ENCODE data around the gene SPNS3.

The SPNS3 gene

DNA sequence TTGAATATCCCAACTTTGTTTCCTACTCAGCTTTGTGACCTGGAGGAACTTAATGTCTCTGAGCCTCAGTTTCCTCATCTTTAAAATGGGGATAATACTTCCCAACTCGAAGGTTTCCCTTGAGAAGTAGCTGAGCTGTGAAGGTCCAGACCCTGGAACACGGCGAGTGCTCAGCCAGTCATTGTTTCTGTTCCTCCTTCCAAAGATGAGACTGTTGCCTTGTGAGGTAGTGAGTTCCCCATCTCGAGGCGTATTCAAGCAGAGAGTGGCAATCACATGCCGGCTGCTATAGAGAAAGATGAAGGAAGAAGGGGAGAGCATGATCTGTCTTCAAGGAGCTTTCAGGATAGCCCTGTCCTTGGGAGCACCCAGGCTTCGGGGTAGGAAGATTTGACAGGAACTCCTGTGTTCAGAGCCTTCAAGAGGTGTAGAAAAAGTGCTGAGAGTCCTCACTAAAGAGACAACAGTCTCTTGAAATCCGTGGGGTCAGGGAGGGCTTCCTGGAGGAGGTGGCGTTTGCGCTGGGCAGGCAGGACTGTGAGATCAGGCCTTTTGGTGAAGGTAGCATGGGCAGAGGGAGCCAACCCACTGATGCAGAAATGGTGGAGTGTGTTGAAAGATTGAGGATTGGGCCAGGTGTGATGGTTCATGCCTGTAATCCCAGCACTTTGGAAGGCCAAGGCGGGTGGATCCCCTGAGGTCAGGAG lies 92.1 kb downstream of the SPNS3 start:
- no peak for DNase-seq (ENCODE audit: low read depth in 2 of 2)

DNA sequence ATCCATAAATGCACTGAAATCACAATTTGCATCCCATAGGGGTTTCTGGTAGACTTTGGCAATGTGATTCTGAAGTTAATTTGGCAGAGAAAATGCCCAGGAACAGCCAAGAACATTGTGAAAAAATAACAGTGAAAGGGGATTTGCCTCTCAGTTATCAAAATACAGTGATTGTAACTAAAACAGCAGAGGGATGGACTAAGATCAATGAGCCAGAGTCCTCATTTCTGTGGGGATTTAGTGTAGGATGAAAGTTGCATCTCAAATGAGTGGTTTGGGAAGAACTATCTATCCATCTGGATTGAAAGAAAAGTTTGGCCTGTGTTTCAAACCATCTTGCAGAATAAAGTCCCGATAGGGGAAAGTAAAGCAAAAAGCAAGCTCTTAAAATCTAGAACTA lies 93.4 kb downstream of the SPNS3 start:
- DNase-seq (ENCODE audit: low read depth in 2 of 2) = no peak

DNA sequence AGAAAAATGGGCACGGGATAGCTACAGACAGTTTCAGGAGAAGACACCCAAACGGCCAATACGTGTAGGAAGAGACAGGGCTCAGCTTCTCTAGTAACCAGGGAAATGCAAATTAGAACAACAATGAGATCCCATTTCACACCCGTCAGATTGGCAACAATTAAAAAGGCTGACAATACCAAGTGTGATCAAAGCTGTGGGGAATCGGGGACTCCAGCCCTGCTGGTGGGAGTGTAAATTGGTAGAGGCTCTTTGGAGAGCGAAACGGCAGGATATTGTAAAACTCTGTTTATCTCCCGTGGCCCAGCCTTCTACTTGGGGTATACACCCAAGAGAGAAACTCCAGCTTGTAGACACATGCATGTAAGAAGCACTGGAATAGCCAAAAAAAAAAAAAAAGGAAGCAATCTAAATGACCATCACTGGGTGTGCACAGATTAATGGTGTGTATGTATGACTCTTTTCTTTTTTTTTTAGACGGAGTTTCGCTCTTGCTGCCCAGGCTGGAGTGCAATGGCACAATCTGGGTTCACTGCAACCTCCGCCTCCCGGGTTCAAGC lies 93.9 kb downstream of the SPNS3 start:
- DNase-seq (ENCODE audit: low read depth in 2 of 2) = no peak

DNA sequence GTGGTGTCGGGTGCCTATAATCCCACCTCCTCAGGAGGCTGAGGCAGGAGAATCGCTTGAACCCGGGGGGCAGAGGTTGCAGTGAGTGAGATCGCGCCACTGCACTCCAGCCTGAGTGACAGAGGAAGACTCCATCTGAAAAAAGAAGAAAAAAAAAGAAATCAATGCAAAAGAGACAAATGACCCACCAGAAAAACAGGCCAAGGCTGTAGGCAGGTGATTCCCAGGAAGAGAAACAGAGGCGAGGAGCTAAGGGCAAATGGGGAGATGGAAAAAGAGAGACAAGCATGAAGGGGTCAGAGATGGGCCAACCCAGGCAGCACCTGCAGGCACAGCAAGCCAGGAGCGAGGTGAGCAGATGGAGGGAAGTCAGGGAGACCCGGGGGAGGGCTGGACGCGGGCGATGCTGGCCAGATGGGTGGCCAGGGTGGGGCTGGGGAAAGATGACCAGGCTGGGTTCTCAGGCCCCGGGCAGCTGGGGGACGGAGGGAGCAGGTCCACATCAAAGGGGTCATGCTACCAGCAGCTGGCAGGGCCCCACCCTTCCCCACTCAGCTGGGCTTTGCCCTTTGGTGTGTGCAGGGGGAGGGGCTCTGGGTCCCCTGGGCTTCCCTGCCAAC lies 95.9 kb downstream of the SPNS3 start:
- DNase-seq (ENCODE audit: low read depth in 2 of 2) = no peak

- DNase-seq (ENCODE audit: low read depth in 2 of 2) = no peak
Observed at GRCh38 chr17:4530799-4531730, 97.3 kb downstream of the SPNS3 start.

DNA sequence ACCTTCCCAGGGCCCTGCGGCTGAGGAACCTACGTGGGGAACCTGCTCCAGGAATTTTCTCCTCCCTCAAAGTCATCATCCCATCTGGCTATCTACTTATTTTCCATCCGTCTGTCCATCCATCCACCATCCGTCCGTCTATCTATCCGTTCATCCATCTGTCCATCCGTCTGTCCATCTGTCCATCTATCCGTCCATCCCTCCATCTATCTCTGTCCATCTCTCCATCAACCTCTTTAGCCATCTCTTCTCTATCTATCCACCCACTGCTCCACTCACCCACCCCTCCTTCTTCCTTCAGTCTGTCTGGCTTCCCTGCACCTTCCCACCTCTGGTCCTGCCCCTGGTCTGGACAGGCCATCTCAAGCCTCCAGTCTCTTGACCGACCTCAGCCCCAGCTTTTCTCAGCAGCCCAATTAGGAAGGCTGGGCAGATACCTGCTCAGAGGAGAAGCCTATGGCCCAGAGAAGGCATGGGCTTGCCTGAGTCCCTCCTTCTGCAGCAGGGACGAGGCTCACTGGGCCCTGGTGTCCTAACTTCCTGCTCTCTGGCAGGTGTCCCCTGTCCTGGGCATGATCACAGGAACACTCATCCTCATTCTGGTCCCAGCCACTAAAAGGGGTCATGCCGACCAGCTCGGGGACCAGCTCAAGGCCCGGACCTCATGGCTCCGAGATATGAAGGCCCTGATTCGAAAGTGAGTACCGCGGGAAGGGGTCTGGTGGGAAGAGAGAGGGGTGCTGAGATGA lies 98.4 kb downstream of the SPNS3 start:
- DNase-seq (ENCODE audit: low read depth in 2 of 2) = no peak

DNA sequence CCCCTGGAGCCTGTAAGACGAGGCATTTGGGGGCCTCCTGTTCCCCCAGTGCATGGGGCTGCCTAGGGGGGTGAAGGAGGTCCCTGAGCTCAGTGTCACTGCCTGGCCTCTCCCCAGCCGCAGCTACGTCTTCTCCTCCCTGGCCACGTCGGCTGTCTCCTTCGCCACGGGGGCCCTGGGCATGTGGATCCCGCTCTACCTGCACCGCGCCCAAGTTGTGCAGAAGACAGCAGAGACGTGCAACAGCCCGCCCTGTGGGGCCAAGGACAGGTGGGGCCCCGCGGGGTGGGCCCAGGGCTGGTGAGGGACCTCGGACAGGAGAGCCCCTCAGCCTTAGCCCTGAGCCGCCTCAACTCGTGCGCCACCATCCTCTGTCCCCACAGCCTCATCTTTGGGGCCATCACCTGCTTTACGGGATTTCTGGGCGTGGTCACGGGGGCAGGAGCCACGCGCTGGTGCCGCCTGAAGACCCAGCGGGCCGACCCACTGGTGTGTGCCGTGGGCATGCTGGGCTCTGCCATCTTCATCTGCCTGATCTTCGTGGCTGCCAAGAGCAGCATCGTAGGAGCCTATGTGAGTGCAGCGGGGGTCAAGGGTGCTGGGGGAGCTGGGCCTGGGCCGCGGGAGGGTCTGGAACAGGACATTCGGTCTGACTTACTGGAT lies 99.3 kb downstream of the SPNS3 start:
- no peak for DNase-seq (ENCODE audit: low read depth in 2 of 2)

DNA sequence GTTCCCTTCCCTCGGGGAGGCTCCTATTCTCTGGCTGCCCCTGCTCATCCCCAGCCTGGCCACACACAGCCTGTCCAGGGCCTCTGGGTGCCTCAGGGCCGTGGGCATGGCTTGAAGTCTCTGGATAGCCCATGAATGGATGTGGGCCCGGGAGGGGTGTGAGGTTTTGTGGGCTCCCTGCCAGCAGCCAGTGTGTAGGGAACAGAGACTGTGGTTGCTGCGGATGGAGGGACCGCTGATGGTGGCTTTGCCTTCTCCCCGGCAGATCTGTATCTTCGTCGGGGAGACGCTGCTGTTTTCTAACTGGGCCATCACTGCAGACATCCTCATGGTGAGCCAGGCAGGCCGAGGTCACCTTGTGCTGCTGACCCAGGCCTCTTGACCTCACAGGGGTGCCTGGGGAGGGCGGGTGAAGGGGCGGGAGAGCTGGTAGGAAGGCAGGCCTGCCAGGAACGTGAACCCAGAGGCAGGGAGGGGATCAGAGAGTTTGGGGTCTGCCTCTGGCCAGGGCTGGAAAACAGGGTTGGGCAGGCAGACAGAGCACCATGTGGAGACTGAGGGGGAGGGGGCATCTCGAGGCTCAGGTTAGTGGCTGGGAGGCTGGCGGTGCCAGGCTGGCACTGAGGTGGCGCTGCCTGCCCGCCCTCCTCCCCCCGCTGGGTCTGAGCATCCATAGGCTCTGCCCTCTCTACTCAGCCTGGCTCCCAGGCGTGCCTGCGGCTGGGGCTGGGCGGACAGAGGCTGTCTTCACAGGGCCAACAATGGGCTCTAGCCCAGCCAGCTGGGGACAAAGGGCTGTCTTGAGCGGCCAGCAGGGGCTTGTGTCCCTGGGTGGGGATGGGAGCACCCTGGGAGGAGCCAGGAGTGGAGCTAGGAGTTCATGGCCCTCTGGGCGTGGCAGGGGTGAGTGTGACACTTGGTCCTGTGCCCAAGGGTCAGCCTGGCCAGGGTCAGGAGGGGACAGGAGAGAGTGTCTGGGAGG lies 100.1 kb downstream of the SPNS3 start:
- no peak for DNase-seq (ENCODE audit: low read depth in 2 of 2)

DNA sequence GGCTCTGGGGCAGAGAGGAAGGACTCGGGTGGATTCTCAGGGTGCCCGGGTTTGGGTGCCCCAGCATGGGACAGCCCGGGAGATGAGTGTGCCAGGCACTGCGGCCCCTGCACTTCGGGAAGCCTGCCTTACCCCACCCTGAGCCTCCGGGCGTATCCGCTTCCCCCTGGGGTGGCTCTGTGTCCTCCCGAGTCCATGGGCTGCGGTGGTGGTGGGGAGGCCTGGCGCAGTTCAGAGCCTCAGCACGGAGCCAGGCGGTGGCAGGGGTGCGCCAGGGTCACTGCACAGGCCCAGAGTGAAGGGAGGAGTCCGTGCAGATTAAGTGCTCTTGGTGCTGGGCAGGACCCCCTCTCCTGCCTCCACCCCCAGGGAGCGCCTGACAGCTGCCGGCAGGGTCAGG lies 100.8 kb downstream of the SPNS3 start:
- DNase-seq (ENCODE audit: low read depth in 2 of 2) = no peak

- no peak for DNase-seq (ENCODE audit: low read depth in 2 of 2)
Observed at GRCh38 chr17:4534928-4535666, 101.4 kb downstream of the SPNS3 start.

- DNase-seq (ENCODE audit: low read depth in 2 of 2) = no peak
Observed at GRCh38 chr17:4535667-4536258, 102.0 kb downstream of the SPNS3 start.

DNA sequence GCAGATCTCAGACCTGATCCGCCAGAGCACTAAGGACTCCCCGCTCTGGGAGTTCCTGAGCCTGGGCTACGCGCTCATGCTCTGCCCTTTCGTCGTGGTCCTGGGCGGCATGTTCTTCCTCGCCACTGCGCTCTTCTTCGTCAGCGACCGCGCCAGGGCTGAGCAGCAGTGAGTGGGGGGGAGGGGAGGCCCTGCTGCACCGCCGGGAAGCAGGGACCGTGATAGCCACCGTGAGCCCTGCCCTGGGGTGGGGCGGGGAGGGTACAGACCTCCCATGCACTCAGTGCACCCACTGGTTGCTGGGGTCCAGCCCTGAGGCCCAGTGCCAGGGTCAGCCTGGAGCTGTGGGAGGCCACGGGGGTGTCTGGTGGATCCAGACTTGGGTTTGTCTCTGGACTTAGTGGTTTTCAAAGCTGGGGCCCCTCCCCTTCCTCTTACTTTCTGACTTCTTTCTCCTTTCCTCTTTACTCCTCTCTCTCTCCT lies 102.6 kb downstream of the SPNS3 start:
- DNase-seq (ENCODE audit: low read depth in 2 of 2) = no peak

GRCh38 chr17:4536742-4537411 lies 103.1 kb downstream of the SPNS3 start:
- no peak for DNase-seq (ENCODE audit: low read depth in 2 of 2)

All from activated CD8-positive, alpha-beta memory T cell treated with anti-CD3 and anti-CD28 coated beads for 4 hours (primary cell).